HepG2 (cell line): Measurements from ENCODE around the gene USP14. TPM values are rescaled to one million over a fixed set of nuclear protein-coding genes. Genes with fewer than 3 reads are reported as not detected.

Source experiments
- ASH2L ChIP-seq: fragments of 300-600, 200-600 bp; sonication (generic); IDR thresholded peaks from 2 replicates; pipeline ENCODE4 v1.7.0; 2017; ENCODE audit warnings: low read depth, mild to moderate bottlenecking, moderate library complexity, mixed read lengths, low read length; ENCODE audit not compliant: insufficient read length
- CHCHD3 ChIP-seq: sonication (generic); formaldehyde crosslinking; IDR thresholded peaks from 2 replicates; pipeline ENCODE4 v1.8.0; 2022; ENCODE audit warnings: mild to moderate bottlenecking, missing genetic modification reagents, moderate library complexity
- JUNB ChIP-seq: sonication (generic); formaldehyde crosslinking; IDR thresholded peaks from 2 replicates; pipeline ENCODE4 v1.8.0; 2022; ENCODE audit warnings: missing genetic modification reagents, mild to moderate bottlenecking, borderline replicate concordance
- KDM2A ChIP-seq: sonication (generic); formaldehyde crosslinking; IDR thresholded peaks from 2 replicates; pipeline ENCODE4 v1.4.0; 2020; ENCODE audit warnings: low read depth, missing genetic modification reagents, borderline replicate concordance
- MEF2D ChIP-seq: sonication (generic); formaldehyde crosslinking; IDR thresholded peaks from 2 replicates; pipeline ENCODE4 v1.5.1; 2020; ENCODE audit warnings: mild to moderate bottlenecking, missing genetic modification reagents
- NBN ChIP-seq: fragments of 450-650 bp; conservative IDR thresholded peaks from 2 replicates; pipeline ENCODE4 v1.6.1; 2017
- NFE2L1 ChIP-seq: sonication (generic); formaldehyde crosslinking; IDR thresholded peaks from 2 replicates; pipeline ENCODE4 v1.4.0; 2020; ENCODE audit warnings: missing genetic modification reagents, mild to moderate bottlenecking, borderline replicate concordance
- RFX5 ChIP-seq: IDR thresholded peaks from 2 replicates; pipeline ENCODE4 v1.6.1; 2011; ENCODE audit warnings: low read depth, low read length, improper control_type of control experiment
- STAT5B ChIP-seq: sonication (generic); formaldehyde crosslinking; IDR thresholded peaks from 2 replicates; pipeline ENCODE4 v1.4.0; 2020; ENCODE audit warnings: missing genetic modification reagents
- ZFAT ChIP-seq: sonication (generic); formaldehyde crosslinking; conservative IDR thresholded peaks from 2 replicates; pipeline ENCODE4 v1.8.1; 2023; ENCODE audit warnings: missing genetic modification reagents, inconsistent platforms
- ZFP37 ChIP-seq: sonication (generic); formaldehyde crosslinking; IDR thresholded peaks from 2 replicates; pipeline ENCODE4 v1.4.0; 2020; ENCODE audit warnings: missing genetic modification reagents, borderline replicate concordance
- ZFP62 ChIP-seq: sonication (generic); formaldehyde crosslinking; IDR thresholded peaks from 2 replicates; pipeline ENCODE4 v1.4.0; 2020; ENCODE audit warnings: missing genetic modification reagents
- ZNF10 ChIP-seq: sonication (generic); formaldehyde crosslinking; IDR thresholded peaks from 2 replicates; pipeline ENCODE4 v1.4.0; 2020; ENCODE audit warnings: mild to moderate bottlenecking, low read depth, missing genetic modification reagents, borderline replicate concordance
- ZNF124 ChIP-seq: sonication (generic); formaldehyde crosslinking; IDR thresholded peaks from 2 replicates; pipeline ENCODE4 v1.4.0; 2020; ENCODE audit warnings: missing genetic modification reagents
- ZNF3 ChIP-seq: IDR thresholded peaks from 2 replicates; pipeline ENCODE4 v1.7.0; 2017; ENCODE audit warnings: inconsistent platforms
- ZNF430 ChIP-seq: sonication (generic); formaldehyde crosslinking; IDR thresholded peaks from 2 replicates; pipeline ENCODE4 v1.9.0; 2021; ENCODE audit warnings: mild to moderate bottlenecking, missing genetic modification reagents
- ZNF501 ChIP-seq: sonication (generic); formaldehyde crosslinking; IDR thresholded peaks from 2 replicates; pipeline ENCODE4 v1.5.1; 2020; ENCODE audit warnings: mild to moderate bottlenecking, moderate library complexity, missing genetic modification reagents
- ZNF543 ChIP-seq: sonication (generic); formaldehyde crosslinking; IDR thresholded peaks from 2 replicates; pipeline ENCODE4 v1.4.0; 2020; ENCODE audit warnings: mild to moderate bottlenecking, missing genetic modification reagents
- ZNF781 ChIP-seq: sonication (generic); formaldehyde crosslinking; IDR thresholded peaks from 2 replicates; pipeline ENCODE4 v1.5.1; 2020; ENCODE audit warnings: borderline replicate concordance, mild to moderate bottlenecking, missing genetic modification reagents; ENCODE audit errors: not compliant biosample characterization
- ZNF792 ChIP-seq: IDR thresholded peaks from 2 replicates; pipeline ENCODE4 v1.6.1; 2016
- ZNF841 ChIP-seq: sonication (generic); formaldehyde crosslinking; IDR thresholded peaks from 2 replicates; pipeline ENCODE4 v1.8.1; 2023; ENCODE audit warnings: missing genetic modification reagents, borderline replicate concordance
- polyA plus RNA-seq, 8 experiments: library from polyadenylated mRNA; depleted of rRNA in 3 of 8; stranded (reverse) in 7 of 8; unstranded in 1 of 8; fragments of >200 nt; fragmentation: Illumina TruSeq in 4 of 8; extraction: Trizol in 4 of 8; gene quantifications; 2 replicates each; pipeline versions ENCODE4 v1.2.1 to v1.2.3, GENCODE V29; 2011 to 2016; ENCODE audit warnings: low read depth in 4 of 8, missing spikeins in 1 of 8, mixed read lengths in 1 of 8; ENCODE audit not compliant: insufficient read depth in 1 of 8
- total RNA-seq, 5 experiments: library from RNA; depleted of rRNA; stranded (reverse); fragments of >200 nt; fragmentation: Illumina TruSeq; extraction: Trizol; gene quantifications; 2 replicates each; pipeline ENCODE4 v1.2.3, GENCODE V29; 2016; ENCODE audit warnings: low read depth in 1 of 5
- TF ChIP-seq, protein P1 (sequence below): IDR thresholded peaks from 2 replicates; pipeline ENCODE4 v1.6.1; 2018; ENCODE audit warnings: missing genetic modification reagents, mild to moderate bottlenecking, missing compliant biosample characterization
- TF ChIP-seq, protein P2 (sequence below): sonication (generic); formaldehyde crosslinking; IDR thresholded peaks from 2 replicates; pipeline ENCODE4 v1.8.0; 2022; ENCODE audit warnings: mild to moderate bottlenecking, missing genetic modification reagents, moderate library complexity
- TF ChIP-seq, protein P3 (sequence below): sonication (generic); formaldehyde crosslinking; IDR thresholded peaks from 2 replicates; pipeline ENCODE4 v1.8.1; 2023; ENCODE audit warnings: mild to moderate bottlenecking, inconsistent platforms, moderate library complexity, missing genetic modification reagents, borderline replicate concordance
- TF ChIP-seq, protein P4 (sequence below): sonication (generic); formaldehyde crosslinking; IDR thresholded peaks from 2 replicates; pipeline ENCODE4 v1.5.1; 2020; ENCODE audit warnings: missing genetic modification reagents, mild to moderate bottlenecking, borderline replicate concordance

The USP14 gene
- total and polyA plus RNA-seq, 2 of the 13 experiments (the other 11 are each of a cell fraction or from before 2014, with no cell fraction given) = 14.7 to 16.6 TPM

DNA sequence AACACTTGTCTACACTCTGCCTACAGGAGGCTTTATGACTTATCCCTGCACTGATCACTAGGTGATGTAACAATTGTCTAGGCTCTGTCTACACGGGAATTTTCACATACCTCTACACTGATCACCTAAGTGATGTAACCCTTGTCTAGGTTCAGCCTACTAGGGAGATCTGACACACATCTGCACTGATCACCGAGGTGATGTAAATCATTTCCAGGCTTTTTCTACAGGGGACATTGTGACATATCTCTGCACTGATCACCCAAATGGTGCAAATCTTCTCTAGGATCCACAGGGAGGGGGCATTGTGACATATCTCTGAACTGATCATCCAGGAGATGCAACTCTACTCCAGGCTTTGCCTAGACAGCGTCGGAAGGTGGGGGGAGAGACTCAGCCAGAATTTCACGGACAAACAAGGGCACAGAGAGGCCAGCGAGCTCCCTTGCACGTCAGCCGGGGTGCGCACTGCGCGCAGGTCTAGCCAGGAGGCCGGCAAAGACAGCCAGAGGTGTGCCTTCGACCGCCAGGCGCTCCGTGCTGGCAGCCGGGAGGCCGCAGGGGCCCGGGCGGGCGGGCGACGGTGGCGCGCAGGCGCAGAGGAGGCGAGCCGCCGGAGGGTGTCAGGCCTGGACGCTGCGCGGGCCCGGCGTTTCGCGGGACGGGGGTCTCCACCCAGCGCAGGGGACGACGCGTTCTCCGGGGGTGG is 46.9 kb upstream of the USP14 start (continued):
- TF ChIP-seq, protein P1, sequence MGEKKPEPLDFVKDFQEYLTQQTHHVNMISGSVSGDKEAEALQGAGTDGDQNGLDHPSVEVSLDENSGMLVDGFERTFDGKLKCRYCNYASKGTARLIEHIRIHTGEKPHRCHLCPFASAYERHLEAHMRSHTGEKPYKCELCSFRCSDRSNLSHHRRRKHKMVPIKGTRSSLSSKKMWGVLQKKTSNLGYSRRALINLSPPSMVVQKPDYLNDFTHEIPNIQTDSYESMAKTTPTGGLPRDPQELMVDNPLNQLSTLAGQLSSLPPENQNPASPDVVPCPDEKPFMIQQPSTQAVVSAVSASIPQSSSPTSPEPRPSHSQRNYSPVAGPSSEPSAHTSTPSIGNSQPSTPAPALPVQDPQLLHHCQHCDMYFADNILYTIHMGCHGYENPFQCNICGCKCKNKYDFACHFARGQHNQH = 0 out of 2 replicates have a peak, but pooled peaks have one; percentile 28
- peak; percentile 70; the same call in 1 of the 2 replicates for TF ChIP-seq CHCHD3 (CRISPR knock-in tag)
- TF ChIP-seq ZNF792 (CRISPR knock-in tag) = peak; percentile 70; the same call in 1 of the 2 replicates
- no peak for TF ChIP-seq ZNF124 (CRISPR knock-in tag)
- TF ChIP-seq NBN = no peak
- no peak for TF ChIP-seq KDM2A (CRISPR knock-in tag)
- peak; percentile 76; the same call in 1 of the 2 replicates for TF ChIP-seq ZNF543 (CRISPR knock-in tag)
- TF ChIP-seq ZNF10 = no peak
- TF ChIP-seq MEF2D (CRISPR knock-in tag) = 0 out of 2 replicates have a peak, but pooled peaks have one; percentile 35
- TF ChIP-seq ZFAT (CRISPR knock-in tag) = peak; percentile 60; the same call in 1 of the 2 replicates
- TF ChIP-seq ZFP37 (CRISPR knock-in tag) = no peak; the same call in 1 of the 2 replicates
- TF ChIP-seq ZFP62 (CRISPR knock-in tag) = no peak
- no peak for TF ChIP-seq ZNF781 (CRISPR knock-in tag)
- TF ChIP-seq, protein P2, sequence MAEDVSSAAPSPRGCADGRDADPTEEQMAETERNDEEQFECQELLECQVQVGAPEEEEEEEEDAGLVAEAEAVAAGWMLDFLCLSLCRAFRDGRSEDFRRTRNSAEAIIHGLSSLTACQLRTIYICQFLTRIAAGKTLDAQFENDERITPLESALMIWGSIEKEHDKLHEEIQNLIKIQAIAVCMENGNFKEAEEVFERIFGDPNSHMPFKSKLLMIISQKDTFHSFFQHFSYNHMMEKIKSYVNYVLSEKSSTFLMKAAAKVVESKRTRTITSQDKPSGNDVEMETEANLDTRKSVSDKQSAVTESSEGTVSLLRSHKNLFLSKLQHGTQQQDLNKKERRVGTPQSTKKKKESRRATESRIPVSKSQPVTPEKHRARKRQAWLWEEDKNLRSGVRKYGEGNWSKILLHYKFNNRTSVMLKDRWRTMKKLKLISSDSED = no peak
- 0 out of 2 replicates have a peak, but pooled peaks have one; percentile 57 for TF ChIP-seq ZNF501
- no peak for TF ChIP-seq JUNB (CRISPR knock-in tag)
- TF ChIP-seq ASH2L = peak; percentile 24
- TF ChIP-seq ZNF430 (CRISPR knock-in tag) = peak; percentile 57; the same call in 1 of the 2 replicates
- TF ChIP-seq STAT5B (CRISPR knock-in tag) = no peak
- TF ChIP-seq, protein P3, sequence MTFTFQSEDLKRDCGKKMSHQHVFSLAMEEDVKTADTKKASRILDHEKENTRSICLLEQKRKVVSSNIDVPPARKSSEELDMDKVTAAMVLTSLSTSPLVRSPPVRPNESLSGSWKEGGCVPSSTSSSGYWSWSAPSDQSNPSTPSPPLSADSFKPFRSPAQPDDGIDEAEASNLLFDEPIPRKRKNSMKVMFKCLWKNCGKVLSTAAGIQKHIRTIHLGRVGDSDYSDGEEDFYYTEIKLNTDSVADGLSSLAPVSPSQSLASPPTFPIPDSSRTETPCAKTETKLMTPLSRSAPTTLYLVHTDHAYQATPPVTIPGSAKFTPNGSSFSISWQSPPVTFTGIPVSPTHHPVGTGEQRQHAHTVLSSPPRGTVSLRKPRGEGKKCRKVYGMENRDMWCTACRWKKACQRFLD (CRISPR knock-in tag) = peak; percentile 45; the same call in 1 of the 2 replicates
- no peak for TF ChIP-seq ZNF3 (CRISPR knock-in tag)
- no peak for TF ChIP-seq NFE2L1 (CRISPR knock-in tag)
- TF ChIP-seq, protein P4, sequence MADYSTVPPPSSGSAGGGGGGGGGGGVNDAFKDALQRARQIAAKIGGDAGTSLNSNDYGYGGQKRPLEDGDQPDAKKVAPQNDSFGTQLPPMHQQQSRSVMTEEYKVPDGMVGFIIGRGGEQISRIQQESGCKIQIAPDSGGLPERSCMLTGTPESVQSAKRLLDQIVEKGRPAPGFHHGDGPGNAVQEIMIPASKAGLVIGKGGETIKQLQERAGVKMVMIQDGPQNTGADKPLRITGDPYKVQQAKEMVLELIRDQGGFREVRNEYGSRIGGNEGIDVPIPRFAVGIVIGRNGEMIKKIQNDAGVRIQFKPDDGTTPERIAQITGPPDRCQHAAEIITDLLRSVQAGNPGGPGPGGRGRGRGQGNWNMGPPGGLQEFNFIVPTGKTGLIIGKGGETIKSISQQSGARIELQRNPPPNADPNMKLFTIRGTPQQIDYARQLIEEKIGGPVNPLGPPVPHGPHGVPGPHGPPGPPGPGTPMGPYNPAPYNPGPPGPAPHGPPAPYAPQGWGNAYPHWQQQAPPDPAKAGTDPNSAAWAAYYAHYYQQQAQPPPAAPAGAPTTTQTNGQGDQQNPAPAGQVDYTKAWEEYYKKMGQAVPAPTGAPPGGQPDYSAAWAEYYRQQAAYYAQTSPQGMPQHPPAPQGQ (CRISPR knock-in tag) = no peak
- 0 out of 2 replicates have a peak, but pooled peaks have one; percentile 79 for TF ChIP-seq ZNF841 (CRISPR knock-in tag)
- TF ChIP-seq RFX5 = no peak
